ENCODE results near the gene CASQ2. TPM values are rescaled to one million over a fixed set of nuclear protein-coding genes. Genes with fewer than 3 reads are reported as not detected.

Gene CASQ2
- total RNA-seq, 6 experiments from 2014 or later, result not detected

- H3K4me3 Mint-ChIP-seq, result no peak overlapping the region
- H3K4me1 Mint-ChIP-seq (ENCODE audit: low read depth), result peaks cover 12% of the 10 kb centered on the region
- H3K36me3 Mint-ChIP-seq (ENCODE audit: low read depth), result no peaks in the 10 kb centered on the region
- DNase-seq, result no peak
- no peaks in the 10 kb centered on the region for H3K9me3 Mint-ChIP-seq
- TF ChIP-seq, protein P1, sequence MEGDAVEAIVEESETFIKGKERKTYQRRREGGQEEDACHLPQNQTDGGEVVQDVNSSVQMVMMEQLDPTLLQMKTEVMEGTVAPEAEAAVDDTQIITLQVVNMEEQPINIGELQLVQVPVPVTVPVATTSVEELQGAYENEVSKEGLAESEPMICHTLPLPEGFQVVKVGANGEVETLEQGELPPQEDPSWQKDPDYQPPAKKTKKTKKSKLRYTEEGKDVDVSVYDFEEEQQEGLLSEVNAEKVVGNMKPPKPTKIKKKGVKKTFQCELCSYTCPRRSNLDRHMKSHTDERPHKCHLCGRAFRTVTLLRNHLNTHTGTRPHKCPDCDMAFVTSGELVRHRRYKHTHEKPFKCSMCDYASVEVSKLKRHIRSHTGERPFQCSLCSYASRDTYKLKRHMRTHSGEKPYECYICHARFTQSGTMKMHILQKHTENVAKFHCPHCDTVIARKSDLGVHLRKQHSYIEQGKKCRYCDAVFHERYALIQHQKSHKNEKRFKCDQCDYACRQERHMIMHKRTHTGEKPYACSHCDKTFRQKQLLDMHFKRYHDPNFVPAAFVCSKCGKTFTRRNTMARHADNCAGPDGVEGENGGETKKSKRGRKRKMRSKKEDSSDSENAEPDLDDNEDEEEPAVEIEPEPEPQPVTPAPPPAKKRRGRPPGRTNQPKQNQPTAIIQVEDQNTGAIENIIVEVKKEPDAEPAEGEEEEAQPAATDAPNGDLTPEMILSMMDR (IDR thresholded peaks at IDR 0.05), result no peak
- no peak overlapping the region for H3K27ac Mint-ChIP-seq
- peaks cover 31% of the 10 kb centered on the region for H3K27me3 Mint-ChIP-seq (ENCODE audit: insufficient read depth)
Observed at GRCh38 chr1:115729756-115730155, 38.8 kb downstream of the CASQ2 start.

DNA sequence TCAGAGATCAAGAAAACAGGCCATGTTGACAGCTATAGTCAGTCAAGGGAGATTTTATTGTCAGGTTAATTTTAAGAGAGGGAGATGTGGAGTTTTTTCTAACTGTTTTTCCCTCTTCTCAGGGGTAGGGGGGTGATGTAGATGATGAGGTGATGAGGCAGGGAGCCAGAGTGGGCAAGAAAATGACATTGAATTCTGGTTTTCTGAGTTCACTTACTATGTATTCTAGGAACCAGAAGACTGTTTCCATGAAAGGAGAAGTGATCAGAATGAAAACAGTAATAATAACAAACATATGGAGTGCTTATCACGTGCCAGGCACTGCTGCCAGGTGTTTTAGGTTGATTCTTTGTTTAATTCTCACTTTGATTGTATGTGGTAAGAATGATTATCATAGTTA, 40.2 kb downstream of the CASQ2 start:
- Mint-ChIP-seq H3K4me1 (ENCODE audit: low read depth) (peaks cover 12% of the 10 kb centered on the region), H3K4me3 (no peak overlapping the region), H3K27me3 (ENCODE audit: insufficient read depth) (peaks cover 28% of the 10 kb centered on the region), H3K36me3 (ENCODE audit: low read depth) (no peaks in the 10 kb centered on the region), H3K27ac (0 out of 2 replicates have a peak overlapping the region, but pooled peaks have one; percentile 6), H3K9me3 (no peaks in the 10 kb centered on the region)
- DNase-seq, result no peak
- TF ChIP-seq, protein P1 (IDR thresholded peaks at IDR 0.05), result no peak

DNA sequence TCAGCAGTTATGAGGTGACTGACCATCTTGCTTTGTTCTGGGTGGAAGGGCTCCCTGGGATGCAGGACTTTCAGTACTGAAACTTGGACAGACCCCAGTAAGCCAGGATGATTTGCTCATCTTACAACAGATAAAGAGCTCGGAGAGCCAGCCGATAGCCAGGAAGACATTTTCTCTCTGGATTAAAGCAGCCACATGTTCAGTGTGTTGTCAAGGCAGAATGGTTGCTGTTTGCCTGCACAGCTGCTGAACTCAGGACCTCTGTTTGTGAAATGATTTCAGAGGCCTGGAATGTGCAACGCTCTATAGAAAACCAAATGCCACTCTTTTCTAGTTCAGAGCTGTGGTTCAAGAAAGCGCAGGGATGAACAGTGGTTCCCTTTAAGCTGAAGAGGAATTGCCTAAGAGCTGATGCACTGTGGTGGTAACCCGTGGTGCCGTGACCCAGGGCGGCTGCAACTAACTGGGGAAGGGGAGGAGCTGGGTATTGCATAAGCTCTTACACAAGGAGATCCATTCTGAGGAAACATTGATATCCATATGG, 40.7 kb downstream of the CASQ2 start:
- H3K27me3 Mint-ChIP-seq (ENCODE audit: insufficient read depth), result peaks cover 22% of the 10 kb centered on the region
- TF ChIP-seq, protein P1 (IDR thresholded peaks at IDR 0.05), result no peak
- peak overlapping the region; percentile 41 for H3K4me3 Mint-ChIP-seq
- H3K36me3 Mint-ChIP-seq (ENCODE audit: low read depth), result no peaks in the 10 kb centered on the region
- peak; percentile 65 for DNase-seq
- H3K9me3 Mint-ChIP-seq, result no peaks in the 10 kb centered on the region
- H3K4me1 Mint-ChIP-seq (ENCODE audit: low read depth), result peaks cover 12% of the 10 kb centered on the region
- H3K27ac Mint-ChIP-seq, result peak overlapping the region; percentile 77

- Mint-ChIP-seq H3K9me3 (no peaks in the 10 kb centered on the region), H3K36me3 (ENCODE audit: low read depth) (no peaks in the 10 kb centered on the region), H3K27me3 (ENCODE audit: insufficient read depth) (peaks cover 22% of the 10 kb centered on the region), H3K4me1 (ENCODE audit: low read depth) (peaks cover 12% of the 10 kb centered on the region), H3K4me3 (no peak overlapping the region), H3K27ac (no peak overlapping the region)
- no peak for DNase-seq
- TF ChIP-seq, protein P1 (IDR thresholded peaks at IDR 0.05), result no peak
Observed at GRCh38 chr1:115726570-115726969, 41.9 kb downstream of the CASQ2 start.

DNA sequence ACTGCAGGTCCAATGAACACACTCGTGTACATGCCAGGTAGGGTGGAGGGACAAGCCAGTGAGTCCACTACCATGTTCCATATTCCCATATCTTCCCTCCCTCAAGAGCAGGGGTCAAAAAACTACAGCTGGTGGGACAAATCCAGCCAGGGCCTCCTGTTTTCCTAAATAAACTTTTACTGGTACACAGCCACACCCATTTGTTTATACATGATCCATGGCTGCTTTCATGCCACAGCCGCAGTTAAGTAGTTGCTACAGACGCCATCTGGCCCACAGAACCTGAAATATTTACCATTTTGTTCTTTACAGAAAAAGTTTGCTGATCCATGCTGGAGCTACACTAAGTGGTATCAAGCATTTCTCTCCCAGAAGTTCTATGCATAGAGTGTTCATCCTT, 42.4 kb downstream of the CASQ2 start:
- TF ChIP-seq, protein P1 (IDR thresholded peaks at IDR 0.05), result no peak
- H3K36me3 Mint-ChIP-seq (ENCODE audit: low read depth), result no peaks in the 10 kb centered on the region
- peaks cover 23% of the 10 kb centered on the region for H3K27me3 Mint-ChIP-seq (ENCODE audit: insufficient read depth)
- no peak overlapping the region for H3K4me3 Mint-ChIP-seq
- H3K9me3 Mint-ChIP-seq, result no peaks in the 10 kb centered on the region
- no peak for DNase-seq
- no peak overlapping the region for H3K27ac Mint-ChIP-seq
- peaks cover 12% of the 10 kb centered on the region for H3K4me1 Mint-ChIP-seq (ENCODE audit: low read depth)

GRCh38 chr1:115725600-115725999, 42.9 kb downstream of the CASQ2 start:
- Mint-ChIP-seq H3K4me3 (no peak overlapping the region), H3K27ac (no peak overlapping the region), H3K4me1 (ENCODE audit: low read depth) (peaks cover 12% of the 10 kb centered on the region), H3K36me3 (ENCODE audit: low read depth) (no peaks in the 10 kb centered on the region), H3K9me3 (no peaks in the 10 kb centered on the region), H3K27me3 (ENCODE audit: insufficient read depth) (peaks cover 20% of the 10 kb centered on the region)
- no peak for DNase-seq
- TF ChIP-seq, protein P1 (IDR thresholded peaks at IDR 0.05), result no peak

All from HFFc6 (cell line).